Spleen (tissue), 11 donors: Measurements from ENCODE around the gene STRA8. TPM values are rescaled to one million over a fixed set of nuclear protein-coding genes. Genes with fewer than 3 reads are reported as not detected.

Source experiments
- DNase-seq: peaks from one replicate; pipeline ENCODE4 v3.0.0-alpha.2; 2020
- H3K27ac ChIP-seq, 8 donors: fragments of 200-600 bp; sonication (generic) in 7 of 8; 1 replicate in 4 of 8; 2 replicates in 4 of 8; pipeline versions ENCODE4 v1.5.0 to v1.8.0; 2016 to 2021; ENCODE audit warnings: inconsistent platforms in 4 of 8, mild to moderate bottlenecking in 4 of 8, moderate library complexity in 1 of 8
- H3K27me3 ChIP-seq, 7 donors: fragments of 200-600 bp; sonication (generic) in 6 of 7; replicated peaks in 1 of 7; 1 replicate in 4 of 7; 2 replicates in 3 of 7; pipeline versions ENCODE4 v1.5.0 to v1.8.0; 2016 to 2021; ENCODE audit warnings: inconsistent platforms in 3 of 7, mild to moderate bottlenecking in 1 of 7
- H3K36me3 ChIP-seq, 6 donors: fragments of 200-600 bp; sonication (generic) in 5 of 6; 1 replicate in 4 of 6; 2 replicates in 2 of 6; pipeline versions ENCODE4 v1.5.0 to v1.8.0; 2016 to 2021; ENCODE audit warnings: inconsistent platforms in 2 of 6
- H3K4me1 ChIP-seq, 6 donors: fragments of 200-600 bp; sonication (generic) in 5 of 6; 1 replicate in 3 of 6; 2 replicates in 3 of 6; pipeline versions ENCODE4 v1.5.0 to v1.8.0; 2016 to 2021; ENCODE audit warnings: inconsistent platforms in 3 of 6
- H3K4me3 ChIP-seq, 8 donors: fragments of 200-600 bp; sonication (generic) in 7 of 8; 1 replicate in 4 of 8; 2 replicates in 4 of 8; pipeline versions ENCODE4 v1.5.0 to v1.8.0; 2016 to 2021; ENCODE audit warnings: inconsistent platforms in 4 of 8, mild to moderate bottlenecking in 4 of 8, moderate library complexity in 2 of 8
- H3K9me3 ChIP-seq, 8 donors: fragments of 200-600 bp; sonication (generic) in 7 of 8; 1 replicate in 4 of 8; 2 replicates in 4 of 8; pipeline versions ENCODE4 v1.5.0 to v1.8.0; 2016 to 2021; ENCODE audit warnings: inconsistent platforms in 4 of 8
- POLR2A ChIP-seq, 3 donors: fragments of 450-650 bp; IDR thresholded peaks; one replicate each; pipeline ENCODE4 v1.5.1; 2017; ENCODE audit warnings: antibody characterized with exemption in 3 of 3, mild to moderate bottlenecking in 1 of 3
- POLR2AphosphoS5 ChIP-seq, 3 donors: sonication (generic); formaldehyde crosslinking; IDR thresholded peaks; one replicate each; pipeline ENCODE4 v1.5.1; 2017; ENCODE audit warnings: antibody characterized with exemption in 3 of 3
- WGBS, 5 donors: extraction: QIAGEN DNeasy Blood & Tissue Kit in 3 of 5; methylation state at CpG; one replicate each; pipeline versions ENCODE4 v1.1.5 to v1.1.7; 2013 to 2018; 5-methylcytosine and 5-hydroxymethylcytosine counted together
- intact Hi-C: fragments of 100-400 bp; cut with DNase I; formaldehyde crosslinking; loops from one replicate; pipeline ENCODE4 v1.15.0; 2023; ENCODE audit warnings: low total_unique reads
- polyA plus RNA-seq, 3 donors: library from polyadenylated mRNA; stranded (reverse); fragments of 200-250 nt; gene quantifications; one replicate each; pipeline ENCODE4 v1.2.1, GENCODE V29; 2013
- total RNA-seq, 7 donors: library from RNA; depleted of rRNA in 3 of 7; stranded (reverse); fragments of >200 nt in 3 of 7; fragmentation: NEBNext Ultra II Directional in 4 of 7; extraction: Animal tissue kit (Norgen Biotek cat#: 25700) in 4 of 7; gene quantifications; one replicate each; pipeline versions ENCODE4 v1.1.0 to v1.2.1, GENCODE V29; 2016 to 2021
- TF ChIP-seq, protein P1 (sequence below), 11 experiments: fragments of 200-600 bp in 7 of 11; fragments of 450-650 bp in 4 of 11; sonication (generic) in 4 of 11; IDR thresholded peaks in 8 of 11; conservative IDR thresholded peaks in 3 of 11; 1 replicate in 7 of 11; 2 replicates in 4 of 11; pipeline versions ENCODE4 v1.4.0 to v1.8.0; 2016 to 2021; ENCODE audit warnings: antibody characterized with exemption in 11 of 11, inconsistent platforms in 4 of 11, mild to moderate bottlenecking in 1 of 11
- donor health status: healthy with polysubstance abuse.
- donor health status: DM: no; HTN: no; CAD: no; lungs with moderate emphysema.
- donor health status: DM: no; HTN: no; CAD: no.
- donor health status: Bipolar disorder and iron deficiency.
- donor health status: healthy.
- donor health status: DM: no; HTN: no; CAD: no.
- donor health status: DM: yes; HTN: yes; CAD: no.

The STRA8 gene
- total and polyA plus RNA-seq, 10 donors = not detected

DNA sequence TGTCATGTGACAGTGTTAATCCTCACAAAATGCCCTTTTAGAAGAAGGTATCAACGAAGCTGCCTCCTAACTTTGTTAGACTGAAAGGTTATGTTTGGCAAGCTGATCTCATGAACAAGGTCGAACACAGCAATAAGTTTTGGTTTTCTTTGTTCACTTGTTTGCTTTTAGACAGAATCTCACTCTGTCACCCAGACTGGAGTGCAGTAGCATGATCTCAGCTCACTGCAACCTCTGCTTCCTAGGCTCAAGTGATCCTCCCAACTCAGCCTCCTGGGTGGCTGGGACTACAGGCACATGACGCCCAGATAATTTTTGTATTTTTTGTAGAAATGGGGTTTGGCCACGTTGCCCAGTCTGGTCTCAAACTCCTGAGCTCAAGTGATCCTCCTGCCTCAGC lies 1.1 kb downstream of the STRA8 start:
- 75 to 86% (median 78%) methylated on average over 4 of the region's 4 CpGs for WGBS, 5 donors
- Histone ChIP-seq H3K36me3 (no peaks in the 10 kb centered on the region), H3K4me3 (no peak overlapping the region), H3K27ac (no peak overlapping the region), H3K27me3 (peaks cover 0 to 14% (median 0%) of the 10 kb centered on the region in 7 donors), H3K9me3 (no peaks in the 10 kb centered on the region), H3K4me1 (peaks cover 0 to 7% (median 0%) of the 10 kb centered on the region in 6 donors)
- TF ChIP-seq, protein P1, sequence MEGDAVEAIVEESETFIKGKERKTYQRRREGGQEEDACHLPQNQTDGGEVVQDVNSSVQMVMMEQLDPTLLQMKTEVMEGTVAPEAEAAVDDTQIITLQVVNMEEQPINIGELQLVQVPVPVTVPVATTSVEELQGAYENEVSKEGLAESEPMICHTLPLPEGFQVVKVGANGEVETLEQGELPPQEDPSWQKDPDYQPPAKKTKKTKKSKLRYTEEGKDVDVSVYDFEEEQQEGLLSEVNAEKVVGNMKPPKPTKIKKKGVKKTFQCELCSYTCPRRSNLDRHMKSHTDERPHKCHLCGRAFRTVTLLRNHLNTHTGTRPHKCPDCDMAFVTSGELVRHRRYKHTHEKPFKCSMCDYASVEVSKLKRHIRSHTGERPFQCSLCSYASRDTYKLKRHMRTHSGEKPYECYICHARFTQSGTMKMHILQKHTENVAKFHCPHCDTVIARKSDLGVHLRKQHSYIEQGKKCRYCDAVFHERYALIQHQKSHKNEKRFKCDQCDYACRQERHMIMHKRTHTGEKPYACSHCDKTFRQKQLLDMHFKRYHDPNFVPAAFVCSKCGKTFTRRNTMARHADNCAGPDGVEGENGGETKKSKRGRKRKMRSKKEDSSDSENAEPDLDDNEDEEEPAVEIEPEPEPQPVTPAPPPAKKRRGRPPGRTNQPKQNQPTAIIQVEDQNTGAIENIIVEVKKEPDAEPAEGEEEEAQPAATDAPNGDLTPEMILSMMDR (IDR thresholded peaks at IDR 0.05 in 8 of 11, conservative IDR thresholded peaks at IDR 0.05 in 3 of 11) = no peak
- no peak for TF ChIP-seq POLR2A (IDR thresholded peaks at IDR 0.05)
- TF ChIP-seq POLR2AphosphoS5 (IDR thresholded peaks at IDR 0.05) = no peak
- intact Hi-C loops = no loop called here
- DNase-seq = no peak

GRCh38 chr7:135235841-135236240 lies 2.2 kb downstream of the STRA8 start:
- intact Hi-C loops = no loop called here
- 88 to 89% (median 89%) methylated on average over 5 of the region's 5 CpGs for whole genome bisulfite sequencing, 5 donors
- DNase-seq = no peak
- Histone ChIP-seq H3K27ac (no peak overlapping the region), H3K36me3 (no peaks in the 10 kb centered on the region), H3K4me1 (peaks cover 0 to 7% (median 0%) of the 10 kb centered on the region in 6 donors), H3K9me3 (no peaks in the 10 kb centered on the region), H3K27me3 (peaks cover 0 to 14% (median 0%) of the 10 kb centered on the region in 7 donors), H3K4me3 (no peak overlapping the region)
- TF ChIP-seq POLR2AphosphoS5 (IDR thresholded peaks at IDR 0.05) (no peak), POLR2A (IDR thresholded peaks at IDR 0.05) (no peak)
- TF ChIP-seq, protein P1 (IDR thresholded peaks at IDR 0.05 in 8 of 11, conservative IDR thresholded peaks at IDR 0.05 in 3 of 11) = no peak

DNA sequence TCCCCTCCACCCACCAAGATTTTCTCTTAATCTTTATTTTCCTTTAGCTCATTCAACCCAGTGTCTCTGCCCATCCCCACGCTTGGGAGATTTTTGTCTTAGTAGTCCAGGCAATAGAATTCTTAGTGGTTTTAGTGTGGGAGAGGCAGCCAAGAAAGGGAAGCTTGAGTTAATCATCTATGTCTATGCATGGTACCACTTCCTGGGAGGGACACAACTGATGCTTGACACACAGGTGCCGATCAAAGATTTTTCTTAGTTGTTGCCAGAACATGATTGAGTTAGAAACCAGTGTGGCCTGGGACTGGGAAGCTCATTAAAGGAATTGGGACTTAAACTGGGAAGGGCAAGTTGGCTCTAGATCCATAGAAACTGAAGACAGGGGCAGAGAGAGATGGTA lies 3.1 kb downstream of the STRA8 start:
- Histone ChIP-seq H3K27me3 (peaks cover 0 to 14% (median 0%) of the 10 kb centered on the region in 7 donors), H3K36me3 (no peaks in the 10 kb centered on the region), H3K4me1 (peaks cover 0 to 7% (median 0%) of the 10 kb centered on the region in 6 donors), H3K27ac (no peak overlapping the region), H3K4me3 (no peak overlapping the region), H3K9me3 (no peaks in the 10 kb centered on the region)
- no peak for TF ChIP-seq POLR2AphosphoS5 (IDR thresholded peaks at IDR 0.05)
- TF ChIP-seq, protein P1 (IDR thresholded peaks at IDR 0.05 in 8 of 11, conservative IDR thresholded peaks at IDR 0.05 in 3 of 11) = no peak
- no peak for TF ChIP-seq POLR2A (IDR thresholded peaks at IDR 0.05)
- no peak for DNase-seq
- 29 to 45% (median 33%) methylated on average over 2 of the region's 2 CpGs for WGBS, 5 donors
- intact Hi-C loops = no loop called here

GRCh38 chr7:135238112-135238744 lies 4.6 kb downstream of the STRA8 start:
- Histone ChIP-seq H3K27me3 (peaks cover 0 to 11% (median 0%) of the 10 kb centered on the region in 7 donors), H3K27ac (no peak overlapping the region), H3K4me3 (no peak overlapping the region), H3K4me1 (peaks cover 0 to 7% (median 0%) of the 10 kb centered on the region in 6 donors), H3K9me3 (no peaks in the 10 kb centered on the region), H3K36me3 (no peaks in the 10 kb centered on the region)
- WGBS, 5 donors = 80 to 93% (median 86%) methylated on average over 6 to 11 of the region's 11 CpGs
- intact Hi-C loops = no loop called here
- TF ChIP-seq POLR2AphosphoS5 (IDR thresholded peaks at IDR 0.05) = no peak
- TF ChIP-seq, protein P1 (IDR thresholded peaks at IDR 0.05 in 8 of 11, conservative IDR thresholded peaks at IDR 0.05 in 3 of 11) = peak in 3 of 11 experiments; percentile 14 to 16 (median 16)
- no peak for DNase-seq
